HG02623 (cell line): ENCODE results near the gene DMRT3.

Experiments
- ATAC-seq: cut with Tn5 transposase; IDR thresholded peaks from one replicate; pipeline ENCODE4 v1.9.1; 2021; ENCODE audit warnings: moderate library complexity; ENCODE audit not compliant: unreplicated experiment

DMRT3 gene, protein sequence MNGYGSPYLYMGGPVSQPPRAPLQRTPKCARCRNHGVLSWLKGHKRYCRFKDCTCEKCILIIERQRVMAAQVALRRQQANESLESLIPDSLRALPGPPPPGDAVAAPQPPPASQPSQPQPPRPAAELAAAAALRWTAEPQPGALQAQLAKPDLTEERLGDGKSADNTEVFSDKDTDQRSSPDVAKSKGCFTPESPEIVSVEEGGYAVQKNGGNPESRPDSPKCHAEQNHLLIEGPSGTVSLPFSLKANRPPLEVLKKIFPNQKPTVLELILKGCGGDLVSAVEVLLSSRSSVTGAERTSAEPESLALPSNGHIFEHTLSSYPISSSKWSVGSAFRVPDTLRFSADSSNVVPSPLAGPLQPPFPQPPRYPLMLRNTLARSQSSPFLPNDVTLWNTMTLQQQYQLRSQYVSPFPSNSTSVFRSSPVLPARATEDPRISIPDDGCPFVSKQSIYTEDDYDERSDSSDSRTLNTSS

DNA sequence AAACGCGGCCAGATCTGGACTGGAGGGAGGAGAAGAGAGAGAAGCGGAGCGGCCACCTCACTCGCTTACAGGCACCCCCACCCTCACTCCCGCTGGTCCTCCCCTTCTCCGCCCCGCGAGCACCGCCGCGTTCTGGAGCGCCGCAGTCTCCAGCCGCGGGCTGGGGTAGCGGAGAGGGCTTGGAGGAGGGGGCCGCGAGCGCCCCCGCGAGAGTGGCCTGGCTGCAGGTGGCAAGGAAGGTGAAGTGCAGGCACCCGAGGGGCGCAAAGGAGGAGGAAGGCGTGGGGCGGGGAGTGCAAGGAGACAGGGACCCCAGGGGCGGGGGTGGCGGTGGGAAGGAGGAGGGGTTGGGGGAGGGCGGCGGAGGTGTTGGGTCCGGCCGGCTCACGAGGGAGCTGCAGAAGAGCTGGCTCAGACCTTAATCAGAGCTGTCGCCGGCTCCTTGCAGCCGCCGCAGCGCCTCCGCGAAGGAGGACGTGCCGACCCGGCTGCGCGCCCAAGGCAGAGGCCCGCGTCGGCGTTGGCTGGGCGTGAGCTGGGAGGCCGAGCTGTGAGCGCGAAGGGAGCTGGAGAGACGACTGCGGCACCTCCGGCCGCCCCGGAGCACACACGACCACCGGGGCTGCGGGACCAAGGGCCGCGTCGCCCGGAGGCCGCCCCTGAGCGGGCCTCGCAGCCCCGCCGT, at the start of gene DMRT3:
TSS of gene DMRT3 (plus strand) at position 398 of the 685 bp plus-strand sequence. CDS start 347 bp downstream, outside the sequence.
- ATAC-seq = no peak

DNA sequence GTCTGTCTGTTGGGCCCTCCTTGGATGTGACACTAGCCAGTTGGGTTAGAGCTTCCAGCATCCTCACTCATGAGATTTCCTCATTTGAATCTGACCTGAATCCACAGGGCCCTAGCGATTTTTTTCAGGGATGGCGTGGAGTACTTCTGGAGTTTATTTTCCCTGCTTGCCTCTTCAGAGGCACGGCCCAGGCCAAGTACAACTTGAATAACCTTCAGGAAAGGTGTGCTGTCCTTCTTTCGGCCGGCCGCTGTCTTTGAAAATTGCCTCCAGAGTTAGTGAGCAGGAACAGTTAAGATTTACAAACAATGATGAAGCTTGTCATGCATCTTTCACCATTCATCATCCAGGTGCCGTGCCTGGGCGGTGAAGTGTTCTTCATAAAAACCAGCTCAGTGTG, 49.5 kb upstream of the DMRT3 start:
- ATAC-seq = no peak

DNA sequence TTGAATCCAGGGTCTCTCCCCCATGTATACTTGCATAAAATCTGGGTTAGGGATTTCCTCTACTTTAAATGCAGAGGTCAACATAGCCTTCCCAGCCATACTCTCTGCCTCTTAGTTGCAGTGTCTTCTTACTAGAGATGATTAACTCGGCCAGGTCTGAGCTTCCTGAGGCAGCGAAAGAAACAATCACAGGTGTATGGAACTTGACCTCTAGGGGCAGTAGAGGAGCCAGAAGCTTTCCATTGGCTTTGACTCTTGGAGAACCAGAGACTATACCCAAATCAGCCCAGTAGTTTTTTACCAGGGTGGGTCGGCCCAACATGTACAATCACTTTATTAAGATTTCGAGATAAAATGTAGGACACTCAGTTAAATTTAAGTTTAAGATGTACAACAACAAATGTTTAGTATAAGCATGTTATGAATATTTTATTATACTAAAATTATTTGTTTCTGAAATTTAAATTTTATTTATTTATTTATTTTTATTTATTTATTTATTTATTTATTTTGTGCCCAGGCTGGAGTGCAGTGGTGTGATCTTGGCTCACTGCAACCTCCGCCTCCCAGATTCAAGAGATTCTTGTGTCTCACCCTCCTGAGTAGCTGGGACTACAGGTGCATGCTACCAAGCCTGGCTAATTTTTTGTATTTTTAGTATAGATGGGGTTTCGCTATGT, 48.0 kb upstream of the DMRT3 start:
- ATAC-seq = no peak

DNA sequence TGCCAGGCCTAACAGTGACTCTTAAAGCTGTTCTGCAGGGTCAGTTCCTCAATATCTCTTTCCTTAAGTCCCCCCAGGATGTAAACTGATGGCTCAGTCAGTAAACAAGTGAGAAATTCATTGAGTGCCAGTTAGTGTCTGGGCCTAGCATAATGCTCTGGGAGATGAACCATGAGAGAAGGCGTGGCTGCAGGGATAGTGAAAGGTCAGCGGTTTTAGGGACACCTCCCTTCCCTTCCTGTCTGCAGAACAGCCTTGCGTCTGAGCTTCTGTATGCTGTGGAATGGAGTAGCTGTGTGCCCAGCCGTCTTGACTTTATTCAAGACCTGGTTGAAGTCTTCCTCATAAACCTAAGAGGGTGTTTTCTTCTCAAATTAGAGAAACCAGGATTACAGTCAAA, 46.7 kb upstream of the DMRT3 start:
- ATAC-seq = no peak

DNA sequence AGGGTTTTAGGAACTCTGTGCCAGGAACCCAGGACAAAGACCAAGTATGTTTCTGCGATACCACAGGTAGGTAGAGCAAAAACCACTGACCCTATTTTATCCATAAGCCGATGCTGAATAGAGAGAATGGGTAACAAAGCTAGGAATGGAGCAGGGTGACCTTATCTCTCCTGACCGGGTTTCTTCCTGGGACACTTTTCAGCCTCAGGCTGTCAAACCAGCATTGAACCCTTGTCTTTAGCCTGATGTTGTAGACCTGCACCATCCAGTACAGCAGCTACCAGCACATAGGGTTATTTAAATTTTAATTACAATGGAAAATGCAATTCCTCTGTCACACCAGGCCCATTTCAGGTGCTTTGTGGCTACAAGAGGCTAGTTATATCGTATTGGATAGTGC, 43.1 kb upstream of the DMRT3 start:
- no peak for ATAC-seq

DNA sequence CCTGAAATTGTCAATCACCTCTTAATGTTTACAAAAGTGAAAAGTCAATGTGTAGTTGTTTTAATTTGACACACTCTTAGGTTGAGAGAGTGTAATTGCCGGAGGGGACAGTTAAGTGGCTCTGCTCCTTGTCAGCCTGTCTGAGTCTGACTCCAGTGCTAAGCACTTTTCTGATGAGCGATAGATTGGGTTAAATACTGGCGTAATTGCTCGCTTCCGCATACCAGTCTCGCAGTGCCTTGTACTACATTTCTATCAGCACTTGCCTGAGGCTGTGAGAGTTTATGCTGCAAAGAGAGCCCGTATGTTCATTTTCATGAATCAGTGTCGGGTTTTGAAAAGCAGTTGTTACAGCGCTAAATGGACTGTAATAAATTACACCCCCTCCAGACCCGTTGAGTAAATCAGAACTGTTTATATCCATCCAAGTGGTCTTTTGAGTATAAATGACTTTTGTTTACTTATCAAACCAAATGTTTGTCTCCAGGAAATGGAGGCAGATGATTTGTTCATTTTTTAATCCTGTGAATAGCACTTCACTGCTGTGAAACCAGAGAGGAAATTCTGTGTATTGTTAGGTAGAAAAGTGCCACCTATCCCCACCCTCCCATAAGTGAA, 41.0 kb upstream of the DMRT3 start:
- ATAC-seq = no peak

DNA sequence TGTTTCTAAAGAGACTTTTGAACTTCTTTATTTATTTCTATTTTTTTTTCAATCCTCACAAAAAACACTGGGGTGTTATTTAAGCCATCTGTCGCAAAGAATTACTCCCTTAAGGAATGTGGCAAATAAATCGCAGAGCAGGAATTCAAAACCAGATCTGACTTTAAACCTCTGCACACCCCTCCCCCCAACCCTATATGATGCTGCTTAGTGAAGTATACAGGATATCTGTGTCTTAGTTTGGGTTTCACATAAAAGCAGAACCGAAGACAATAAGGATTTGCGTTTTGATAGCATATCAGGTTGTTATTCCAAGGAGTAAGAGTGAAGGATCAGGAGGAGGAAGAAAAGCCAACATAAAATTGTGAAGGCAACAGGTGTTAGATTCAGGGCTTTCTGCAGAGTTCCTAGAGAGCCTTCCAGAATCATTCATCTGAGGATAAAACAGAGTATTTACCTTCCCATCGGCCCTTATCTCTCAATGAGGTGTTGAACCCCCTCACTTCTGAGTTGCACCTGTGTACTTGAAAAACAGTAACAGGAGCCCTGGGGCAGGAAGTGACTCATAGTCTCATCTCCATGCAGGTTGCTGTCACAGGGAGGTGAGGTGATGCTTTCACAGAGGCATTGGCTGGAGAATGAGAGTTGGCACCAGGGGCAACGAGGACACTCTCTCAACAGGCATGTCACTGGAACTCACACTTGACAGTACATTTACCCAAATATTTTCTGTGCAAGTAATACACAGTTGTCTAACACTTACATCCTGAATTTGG, 33.5 kb upstream of the DMRT3 start:
- no peak for ATAC-seq

DNA sequence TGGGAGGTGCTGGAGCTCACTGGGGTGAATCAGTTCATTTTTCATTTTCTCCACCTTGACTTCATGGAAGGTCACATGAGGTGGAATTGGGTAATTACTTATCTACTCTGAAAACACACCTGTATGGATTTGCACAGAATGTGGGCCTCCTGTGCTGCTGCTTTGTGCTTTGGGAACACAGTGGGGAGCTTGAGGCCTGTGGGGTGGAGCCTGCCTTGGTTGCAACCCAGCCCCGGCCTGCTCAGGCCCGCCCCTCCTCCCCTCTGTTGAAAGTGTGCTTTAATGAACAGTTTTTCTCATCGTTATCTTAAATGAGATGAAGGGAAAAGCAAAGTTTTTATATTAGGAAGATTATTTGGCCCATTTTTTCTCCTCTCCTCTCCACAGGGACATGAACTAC, 28.5 kb upstream of the DMRT3 start:
- ATAC-seq = no peak

DNA sequence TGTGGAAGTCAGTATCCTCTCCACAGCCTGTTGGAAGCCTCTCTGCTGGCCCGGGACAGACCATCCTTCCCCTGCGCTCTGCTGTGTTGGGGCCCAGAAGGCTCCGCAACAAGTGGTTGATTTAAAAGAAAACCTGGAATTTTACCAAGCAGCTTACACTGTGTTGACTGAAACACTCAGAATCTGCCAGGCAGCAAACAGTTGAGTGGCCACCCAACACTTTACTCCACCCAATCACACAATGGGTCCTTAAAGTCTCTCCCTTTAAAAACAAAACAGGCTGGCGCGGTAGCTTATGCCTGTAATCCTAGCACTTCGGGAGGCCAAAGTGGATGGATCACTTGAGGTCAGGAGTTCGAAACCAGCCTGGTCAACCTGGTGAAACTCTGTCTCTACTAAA, 28.0 kb upstream of the DMRT3 start:
- ATAC-seq = no peak

DNA sequence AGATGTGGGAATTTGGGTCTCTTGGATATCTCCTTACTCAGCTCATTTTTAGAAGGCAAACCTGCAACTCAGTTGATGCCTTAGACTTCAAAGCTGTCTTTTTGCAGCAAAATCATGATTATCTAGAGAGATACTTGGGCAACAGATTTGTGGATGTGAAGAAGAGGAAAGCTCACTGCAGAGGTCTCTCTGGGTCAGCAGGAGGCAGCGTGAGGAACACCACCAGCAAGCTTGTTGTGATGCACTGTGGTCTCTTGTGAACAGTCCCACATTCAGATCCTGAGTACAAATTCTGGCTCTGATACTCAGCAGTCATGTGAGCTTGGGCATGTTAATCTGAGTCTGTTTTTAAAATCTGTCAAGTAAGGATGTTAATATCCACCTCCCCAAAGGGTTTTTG, 26.3 kb upstream of the DMRT3 start:
- no peak for ATAC-seq

DNA sequence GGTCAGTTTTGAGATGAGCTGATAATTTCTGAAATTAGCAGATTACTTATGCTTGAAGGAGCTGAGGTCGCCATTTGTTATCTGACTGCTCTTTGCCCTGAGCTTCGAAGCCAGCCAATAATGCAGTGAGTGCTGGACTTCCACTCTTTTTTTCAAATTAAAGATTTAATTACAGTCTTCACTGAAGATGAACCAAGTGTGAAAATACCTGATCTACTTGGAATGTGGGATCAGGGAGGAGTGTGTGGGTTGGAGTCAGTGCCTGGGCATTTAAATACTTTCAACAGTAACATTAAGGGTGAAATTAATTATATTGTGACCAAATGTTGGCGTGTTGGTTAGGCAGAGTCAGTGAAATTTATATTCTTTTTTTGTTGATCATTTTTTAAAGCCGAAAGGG, 23.9 kb upstream of the DMRT3 start:
- no peak for ATAC-seq

DNA sequence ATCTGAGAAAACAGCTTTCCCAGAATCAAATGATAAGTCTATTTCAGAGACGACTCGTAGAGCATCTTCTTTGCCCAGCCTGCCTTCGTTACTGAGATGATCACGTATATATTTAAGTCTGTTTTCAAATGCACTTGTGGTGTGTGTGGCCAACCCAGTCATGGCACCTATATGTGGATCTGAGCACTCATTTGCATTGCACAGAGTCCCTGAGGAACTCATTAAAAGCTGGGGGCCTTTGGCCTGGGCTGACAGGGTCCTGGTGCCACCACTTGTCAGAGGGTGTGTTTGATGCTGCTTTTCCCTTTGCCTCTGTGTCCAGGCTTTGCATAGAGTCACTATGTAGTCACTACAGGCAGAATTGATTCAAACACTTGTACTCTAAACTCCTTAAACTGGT, 17.4 kb upstream of the DMRT3 start:
- ATAC-seq = no peak

DNA sequence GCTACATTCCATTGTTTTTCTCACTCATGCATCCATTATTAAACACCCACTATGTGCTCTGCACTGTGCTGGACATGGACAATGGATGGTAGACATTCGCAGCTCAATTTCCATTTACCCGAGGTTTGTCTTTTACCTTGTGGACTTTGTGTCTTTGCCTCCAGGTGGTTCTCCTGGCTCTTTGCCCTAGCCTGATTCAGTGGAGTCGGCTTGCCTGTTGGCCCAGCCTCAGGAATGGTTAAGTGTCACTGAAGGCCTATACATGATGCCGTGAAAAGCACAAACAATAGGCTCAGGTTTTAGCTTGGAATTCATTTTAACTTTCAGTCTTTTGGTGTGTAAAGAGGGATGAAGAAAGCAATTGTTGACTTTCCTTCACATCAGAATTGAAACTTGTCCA, 16.5 kb upstream of the DMRT3 start:
- no peak for ATAC-seq

DNA sequence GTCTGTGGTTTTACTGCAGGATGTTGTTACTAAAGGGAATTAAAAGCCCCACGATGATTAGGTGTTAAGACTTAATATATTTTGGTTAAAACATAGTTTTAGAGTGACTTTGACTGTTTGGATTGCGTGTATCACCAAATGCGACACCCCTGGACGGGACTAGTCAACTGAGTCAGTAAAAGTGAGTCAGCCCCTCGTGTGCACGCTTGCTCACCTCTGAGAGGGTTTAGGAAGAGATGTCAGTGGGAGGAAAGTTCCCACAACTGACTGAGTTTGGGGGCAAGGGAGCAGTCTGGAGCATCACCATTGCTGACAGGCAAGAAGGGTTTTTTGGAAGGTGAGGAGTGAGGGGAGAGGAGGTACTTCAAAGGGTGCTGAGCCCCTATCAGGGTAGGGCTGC, 14.4 kb upstream of the DMRT3 start:
- no peak for ATAC-seq

DNA sequence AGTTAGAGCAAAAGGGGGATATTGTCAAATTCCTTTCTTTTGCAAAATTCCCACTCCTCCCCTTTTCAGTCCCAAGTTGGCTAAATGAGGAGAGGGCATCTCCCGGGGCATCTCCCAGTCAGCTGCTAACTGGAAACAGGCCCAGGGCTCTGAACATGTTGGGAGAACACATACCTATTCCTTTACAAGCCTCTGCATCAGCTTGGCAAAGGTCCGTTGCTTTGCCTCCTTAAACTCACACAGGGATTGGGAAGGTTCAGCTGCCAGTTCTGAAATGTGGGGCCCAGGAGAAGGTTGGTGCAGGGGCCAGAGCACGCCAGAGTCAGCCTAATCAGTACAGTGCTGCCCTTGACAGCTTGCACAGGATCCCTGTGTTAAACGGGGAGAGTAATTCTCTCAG, 11.0 kb upstream of the DMRT3 start:
- ATAC-seq = no peak

DNA sequence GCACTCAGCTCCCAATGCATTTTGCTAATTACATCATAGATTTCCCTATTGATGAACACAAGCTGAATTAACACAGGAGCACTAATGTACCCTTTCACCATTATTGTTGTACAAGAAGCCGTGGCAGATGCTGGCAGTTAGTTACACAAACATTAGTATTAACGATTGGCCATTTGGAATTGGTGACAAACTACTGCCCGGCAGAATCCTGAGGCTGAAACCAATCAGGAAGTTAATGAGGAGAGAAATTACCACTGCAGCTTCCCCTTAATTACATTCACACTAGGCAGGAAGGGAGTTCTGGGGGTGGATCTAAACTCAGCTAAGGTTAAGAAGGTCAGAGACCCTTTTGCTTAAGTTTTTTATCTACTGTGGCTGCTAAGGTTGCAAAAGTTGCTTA, 9.6 kb upstream of the DMRT3 start:
- no peak for ATAC-seq

DNA sequence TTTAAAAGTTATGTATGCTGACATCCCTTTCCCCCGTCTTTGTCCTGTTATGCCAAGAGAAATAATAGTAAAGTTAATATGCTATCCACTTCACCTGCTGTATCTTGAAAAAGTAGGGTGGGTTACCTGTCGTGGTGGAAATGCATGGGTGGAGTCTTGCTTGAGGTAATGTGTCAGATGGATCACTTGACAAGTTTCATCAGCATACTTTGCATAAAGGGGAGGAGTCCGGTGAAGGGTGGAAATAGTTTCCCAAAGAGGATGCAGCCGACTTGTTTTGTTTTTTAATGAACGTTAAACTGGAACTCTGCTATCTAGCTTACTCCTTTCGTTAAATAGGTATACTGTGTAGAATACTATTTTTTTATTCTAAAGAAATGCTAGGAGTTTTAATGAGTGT, 9.0 kb upstream of the DMRT3 start:
- ATAC-seq = no peak

DNA sequence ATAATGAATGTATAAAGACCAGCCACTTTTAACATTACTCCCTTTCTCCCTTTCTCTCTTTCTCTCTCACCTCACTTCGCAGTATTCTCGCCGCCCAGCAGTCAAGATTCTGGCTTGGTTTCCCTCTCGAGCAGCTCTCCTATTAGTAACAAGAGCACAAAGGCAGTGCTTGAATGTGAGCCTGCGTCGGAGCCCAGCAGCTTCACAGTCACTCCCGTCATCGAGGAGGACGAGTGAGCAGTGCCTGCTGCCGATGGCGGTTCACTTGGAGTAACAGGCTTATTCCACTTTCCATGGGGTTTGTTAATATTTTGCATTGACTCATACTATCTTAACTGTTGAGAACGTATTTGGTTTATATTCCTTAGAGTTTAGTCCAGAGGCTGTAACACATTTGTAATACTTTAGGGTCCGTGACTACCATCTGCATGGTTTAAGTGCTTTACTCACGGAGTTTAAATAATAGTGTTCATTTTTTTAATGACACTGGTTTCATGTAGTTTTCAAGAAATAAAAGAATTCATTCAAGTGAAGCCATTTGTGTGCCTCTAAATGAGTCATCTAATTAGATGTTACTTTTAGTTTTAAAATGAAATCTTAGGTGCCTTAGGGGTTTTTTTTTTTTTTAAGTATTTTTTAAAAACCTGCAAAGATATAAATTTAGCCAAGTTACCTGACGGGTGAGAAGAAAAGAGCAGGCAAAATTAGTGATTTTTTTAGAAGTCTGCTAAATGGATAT, 8.4 kb upstream of the DMRT3 start:
- no peak for ATAC-seq

DNA sequence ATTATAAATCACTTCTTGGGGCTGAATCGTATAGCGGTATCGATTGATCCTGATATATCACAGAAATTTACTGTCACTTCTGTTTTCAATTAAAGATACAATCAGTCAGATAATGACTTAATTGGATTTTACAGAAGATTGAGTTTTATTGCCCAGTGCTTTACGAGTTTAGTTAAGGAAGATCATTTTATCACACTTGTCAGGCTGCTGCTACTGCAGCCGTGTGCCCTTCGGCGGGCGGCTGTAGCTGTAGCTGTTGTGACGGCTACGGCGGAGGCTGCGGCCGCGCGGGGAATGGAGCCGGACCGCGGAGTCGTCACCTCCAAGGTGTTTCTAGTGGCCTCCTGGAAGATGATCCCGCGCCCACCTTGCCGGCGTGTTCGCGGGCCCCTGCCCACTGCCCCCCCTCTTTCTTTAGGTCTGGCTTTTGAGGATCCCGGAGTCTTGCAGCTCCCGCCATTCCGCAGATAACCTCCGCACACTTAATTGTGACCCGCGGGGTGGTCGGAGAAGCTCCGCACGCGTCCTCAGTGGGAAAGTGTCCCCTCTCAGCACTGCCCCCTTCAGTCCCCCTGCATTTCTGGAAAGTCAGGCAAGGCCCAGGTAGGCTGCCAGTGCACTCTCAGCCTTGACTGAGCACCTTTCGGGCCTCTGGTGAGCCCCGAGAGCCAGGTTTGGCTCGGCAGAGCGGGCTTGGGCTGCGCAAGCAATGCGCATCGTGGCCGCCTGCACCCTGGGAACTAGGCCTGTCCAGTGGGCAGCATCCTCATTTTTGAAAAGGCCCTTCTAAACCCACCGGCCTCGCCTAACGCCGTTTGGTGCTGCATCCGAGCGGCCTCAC, 6.9 kb upstream of the DMRT3 start:
- ATAC-seq = no peak
